ENCODE measurements around the gene GALNT15.

GALNT15 gene

DNA sequence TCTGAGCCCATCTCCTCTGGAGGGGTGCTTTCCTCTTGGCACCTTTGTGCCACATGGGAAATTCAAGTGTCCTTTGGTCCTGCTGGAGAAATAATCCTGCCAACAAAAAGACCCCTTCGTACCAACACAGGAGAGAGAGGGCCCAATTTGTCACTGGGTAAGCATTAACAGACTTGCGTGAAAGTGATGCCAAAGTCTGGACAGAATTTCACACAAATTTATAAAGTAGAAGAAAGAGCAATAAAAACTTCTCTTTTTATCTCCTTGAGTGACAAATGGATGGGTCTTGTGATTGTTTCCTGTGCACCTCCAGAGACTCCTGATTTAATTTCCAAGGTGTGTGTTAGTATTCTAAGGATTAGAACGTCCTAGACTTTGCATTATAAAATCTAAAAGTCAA is 75.4 kb downstream of the GALNT15 start:
- Histone ChIP-seq H3K23ac (ENCODE audit: low read length in 2 of 2) (no peak overlapping the region), H3K79me1 (replicated peaks; ENCODE audit: low read length, poor library complexity, severe bottlenecking) (no peaks in the 10 kb centered on the region), H2BK12ac (ENCODE audit: low read length in 2 of 2) (no peak overlapping the region), H2AFZ (ENCODE audit: low read depth, low read length) (no peak overlapping the region), H3K36me3 (ENCODE audit: control insufficient read depth in 1 of 2, insufficient read depth in 2 of 2, low read depth in 1 of 2, low read length in 2 of 2) (no peaks in the 10 kb centered on the region), H3K27ac (ENCODE audit: low read length, poor library complexity, severe bottlenecking) (no peak overlapping the region), H3K14ac (ENCODE audit: low read length in 2 of 2) (no peak overlapping the region), H3K27me3 (ENCODE audit: control insufficient read depth in 1 of 2, insufficient read depth in 1 of 2, low read length in 2 of 2) (no peaks in the 10 kb centered on the region), H3K18ac (ENCODE audit: low read depth in 1 of 2, low read length in 2 of 2) (no peak overlapping the region), H3K4me1 (ENCODE audit: control insufficient read depth, insufficient read depth, low read depth, low read length) (peaks cover 3% of the 10 kb centered on the region), H4K8ac (ENCODE audit: low read length) (no peak overlapping the region), H3K4ac (ENCODE audit: low read depth in 1 of 2, low read length in 2 of 2) (no peak overlapping the region), H3K9ac (ENCODE audit: low read length) (no peak overlapping the region), H2AK5ac (ENCODE audit: low read length, severe bottlenecking) (no peak overlapping the region), H3K4me2 (ENCODE audit: low read length, poor library complexity, severe bottlenecking) (no peak overlapping the region), H3K4me3 (ENCODE audit: insufficient read depth in 1 of 2, low read depth in 1 of 2, low read length in 2 of 2) (no peak overlapping the region), H3K9me3 (ENCODE audit: control insufficient read depth, low read length) (no peaks in the 10 kb centered on the region), H2BK5ac (ENCODE audit: low read depth, low read length, poor library complexity, severe bottlenecking) (no peak overlapping the region), H2BK15ac (ENCODE audit: low read depth, poor library complexity, severe bottlenecking) (no peak overlapping the region), H4K91ac (ENCODE audit: low read length) (no peak overlapping the region), H2BK120ac (ENCODE audit: low read depth, low read length) (no peak overlapping the region)
- WGBS, result 60% methylated on average over 2 of the region's 3 CpGs
- no peak for DNase-seq

DNA sequence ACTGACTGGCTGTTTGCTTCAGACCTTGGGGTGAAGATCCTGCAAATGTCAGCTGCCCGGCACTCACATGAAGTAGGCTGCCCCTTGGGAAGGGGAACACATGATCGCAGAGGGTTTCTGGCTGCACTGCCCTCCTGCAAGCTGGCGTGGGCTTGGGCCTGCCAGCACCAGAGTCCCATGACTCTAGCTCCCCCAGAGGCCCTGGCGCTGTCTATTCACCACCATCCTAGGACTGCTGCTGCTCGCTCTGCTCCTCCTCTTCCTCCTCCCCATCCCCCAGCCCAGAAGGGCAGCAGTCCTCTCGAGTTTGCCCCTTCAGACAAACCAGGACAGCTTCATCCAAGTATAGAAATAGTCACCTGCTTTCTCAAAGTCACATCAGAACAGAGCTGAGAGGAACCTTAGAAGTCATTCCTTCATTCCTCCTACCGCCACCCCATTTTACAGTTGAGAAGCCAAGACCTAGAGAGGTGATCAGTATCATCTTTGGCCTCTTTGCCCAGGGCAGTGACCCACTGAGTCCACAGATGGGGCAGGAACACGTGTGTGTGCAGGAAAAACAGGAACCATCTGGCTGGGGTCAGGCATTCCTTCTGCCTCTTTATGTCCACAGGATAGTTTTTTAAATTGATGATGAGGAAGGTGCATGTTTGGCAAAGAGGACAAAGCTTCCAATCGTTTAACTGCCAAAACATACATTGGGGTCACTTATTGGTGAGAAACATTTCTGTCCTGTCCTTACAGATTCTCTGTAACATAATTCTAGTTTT is 77.0 kb downstream of the GALNT15 start:
- no peaks in the 10 kb centered on the region for H3K9me3 ChIP-seq (ENCODE audit: control insufficient read depth, low read length)
- DNase-seq, result no peak
- H3K27me3 ChIP-seq (ENCODE audit: control insufficient read depth in 1 of 2, insufficient read depth in 1 of 2, low read length in 2 of 2), result no peaks in the 10 kb centered on the region
- no peak overlapping the region for H3K4me2 ChIP-seq (ENCODE audit: low read length, poor library complexity, severe bottlenecking)
- H2AFZ ChIP-seq (ENCODE audit: low read depth, low read length), result no peak overlapping the region
- H3K4me3 ChIP-seq (ENCODE audit: insufficient read depth in 1 of 2, low read depth in 1 of 2, low read length in 2 of 2), result no peak overlapping the region
- no peak overlapping the region for H2BK15ac ChIP-seq (ENCODE audit: low read depth, poor library complexity, severe bottlenecking)
- H3K4me1 ChIP-seq (ENCODE audit: control insufficient read depth, insufficient read depth, low read depth, low read length), result peaks cover 3% of the 10 kb centered on the region
- H3K18ac ChIP-seq (ENCODE audit: low read depth in 1 of 2, low read length in 2 of 2), result no peak overlapping the region
- H2BK5ac ChIP-seq (ENCODE audit: low read depth, low read length, poor library complexity, severe bottlenecking), result no peak overlapping the region
- no peak overlapping the region for H3K27ac ChIP-seq (ENCODE audit: low read length, poor library complexity, severe bottlenecking)
- no peak overlapping the region for H3K4ac ChIP-seq (ENCODE audit: low read depth in 1 of 2, low read length in 2 of 2)
- peaks cover under 1 to 3% of the 10 kb centered on the region in 2 experiments for H3K36me3 ChIP-seq (ENCODE audit: control insufficient read depth in 1 of 2, insufficient read depth in 2 of 2, low read depth in 1 of 2, low read length in 2 of 2)
- no peak overlapping the region for H3K9ac ChIP-seq (ENCODE audit: low read length)
- WGBS, result 76% methylated on average over 9 of the region's 9 CpGs
- H3K14ac ChIP-seq (ENCODE audit: low read length in 2 of 2), result no peak overlapping the region
- H2BK120ac ChIP-seq (ENCODE audit: low read depth, low read length), result no peak overlapping the region
- no peak overlapping the region for H2BK12ac ChIP-seq (ENCODE audit: low read length in 2 of 2)
- no peak overlapping the region for H4K8ac ChIP-seq (ENCODE audit: low read length)
- no peak overlapping the region for H4K91ac ChIP-seq (ENCODE audit: low read length)
- no peaks in the 10 kb centered on the region for H3K79me1 ChIP-seq (replicated peaks; ENCODE audit: low read length, poor library complexity, severe bottlenecking)
- no peak overlapping the region for H3K23ac ChIP-seq (ENCODE audit: low read length in 2 of 2)
- no peak overlapping the region for H2AK5ac ChIP-seq (ENCODE audit: low read length, severe bottlenecking)

DNA sequence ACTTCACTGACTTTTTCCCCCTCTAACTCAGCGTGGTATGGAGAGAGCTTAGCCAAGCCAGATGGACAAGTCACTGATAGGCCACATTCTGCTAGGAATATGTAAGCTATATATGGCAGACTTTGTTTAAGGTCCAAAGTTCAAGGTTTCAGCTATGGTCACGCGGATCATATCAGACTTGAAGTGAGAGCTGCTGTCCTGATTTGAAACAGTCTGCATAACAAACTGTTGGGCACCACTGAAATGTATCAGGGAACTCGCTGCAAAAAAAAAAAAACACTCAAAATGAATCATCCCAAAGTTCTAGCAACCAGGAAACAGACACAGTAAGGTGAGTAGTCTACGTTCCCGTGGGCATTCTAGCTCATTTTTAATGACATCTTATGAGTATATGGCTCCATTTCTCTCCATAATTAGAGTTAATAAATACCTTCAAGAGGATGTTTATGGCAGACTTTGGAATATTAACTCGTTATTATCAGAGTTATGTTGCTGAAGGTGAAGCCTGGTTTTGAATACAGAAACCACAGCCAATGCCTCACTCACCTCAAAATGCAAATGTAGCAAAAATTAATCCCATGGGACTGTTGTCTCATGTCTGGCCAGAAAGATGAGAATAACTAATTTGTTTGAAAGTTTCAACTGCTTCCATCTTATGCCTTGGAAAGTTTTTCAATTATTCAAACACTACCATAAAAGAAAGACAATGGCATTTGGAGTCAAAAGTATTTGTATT is 77.9 kb downstream of the GALNT15 start:
- Histone ChIP-seq H3K18ac (ENCODE audit: low read depth in 1 of 2, low read length in 2 of 2) (no peak overlapping the region), H3K36me3 (ENCODE audit: control insufficient read depth in 1 of 2, insufficient read depth in 2 of 2, low read depth in 1 of 2, low read length in 2 of 2) (peaks cover 3 to 4% of the 10 kb centered on the region in 2 experiments)
- 91% methylated on average over 4 of the region's 7 CpGs for WGBS

DNA sequence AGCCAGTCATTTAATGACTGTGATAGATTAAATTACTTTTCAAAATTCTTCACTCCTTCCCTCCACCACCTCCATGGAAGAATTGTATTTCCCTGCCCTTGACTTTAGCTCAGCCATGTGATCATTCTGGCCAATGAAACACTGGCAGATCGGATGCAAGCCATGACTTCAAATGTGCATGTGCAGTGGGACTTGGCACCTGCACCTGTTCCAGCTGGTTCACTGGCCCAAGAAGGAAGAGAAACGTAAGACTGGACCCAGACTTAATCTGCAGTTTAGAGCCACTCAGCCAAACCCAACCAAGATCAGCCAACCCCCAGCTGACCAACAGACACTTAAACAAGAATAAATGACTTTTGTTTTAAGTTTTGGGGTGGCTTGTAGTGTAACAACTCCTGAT is 78.5 kb downstream of the GALNT15 start:
- no peak overlapping the region for H4K91ac ChIP-seq (ENCODE audit: low read length)
- no peaks in the 10 kb centered on the region for H3K4me1 ChIP-seq (ENCODE audit: control insufficient read depth, insufficient read depth, low read depth, low read length)
- no peak overlapping the region for H2BK12ac ChIP-seq (ENCODE audit: low read length in 2 of 2)
- no peaks in the 10 kb centered on the region for H3K9me3 ChIP-seq (ENCODE audit: control insufficient read depth, low read length)
- no peak overlapping the region for H3K9ac ChIP-seq (ENCODE audit: low read length)
- H2BK120ac ChIP-seq (ENCODE audit: low read depth, low read length), result no peak overlapping the region
- H3K14ac ChIP-seq (ENCODE audit: low read length in 2 of 2), result no peak overlapping the region
- DNase-seq, result no peak
- no peaks in the 10 kb centered on the region for H3K27me3 ChIP-seq (ENCODE audit: control insufficient read depth in 1 of 2, insufficient read depth in 1 of 2, low read length in 2 of 2)
- no peak overlapping the region for H2BK15ac ChIP-seq (ENCODE audit: low read depth, poor library complexity, severe bottlenecking)
- H3K4me2 ChIP-seq (ENCODE audit: low read length, poor library complexity, severe bottlenecking), result no peak overlapping the region
- no peak overlapping the region for H2BK5ac ChIP-seq (ENCODE audit: low read depth, low read length, poor library complexity, severe bottlenecking)
- 100% methylated on average over 1 of the region's 2 CpGs for WGBS
- H4K8ac ChIP-seq (ENCODE audit: low read length), result no peak overlapping the region
- no peak overlapping the region for H3K27ac ChIP-seq (ENCODE audit: low read length, poor library complexity, severe bottlenecking)
- H3K4me3 ChIP-seq (ENCODE audit: insufficient read depth in 1 of 2, low read depth in 1 of 2, low read length in 2 of 2), result no peak overlapping the region
- H3K23ac ChIP-seq (ENCODE audit: low read length in 2 of 2), result no peak overlapping the region
- H3K18ac ChIP-seq (ENCODE audit: low read depth in 1 of 2, low read length in 2 of 2), result no peak overlapping the region
- H3K4ac ChIP-seq (ENCODE audit: low read depth in 1 of 2, low read length in 2 of 2), result no peak overlapping the region
- H2AFZ ChIP-seq (ENCODE audit: low read depth, low read length), result no peak overlapping the region
- H3K36me3 ChIP-seq (ENCODE audit: control insufficient read depth in 1 of 2, insufficient read depth in 2 of 2, low read depth in 1 of 2, low read length in 2 of 2), result peaks cover 3 to 4% of the 10 kb centered on the region in 2 experiments
- no peaks in the 10 kb centered on the region for H3K79me1 ChIP-seq (replicated peaks; ENCODE audit: low read length, poor library complexity, severe bottlenecking)
- H2AK5ac ChIP-seq (ENCODE audit: low read length, severe bottlenecking), result no peak overlapping the region

More for the DNA sequence above, 77.9 kb downstream of the GALNT15 start:
- H2BK5ac ChIP-seq (ENCODE audit: low read depth, low read length, poor library complexity, severe bottlenecking), result no peak overlapping the region
- H2BK12ac ChIP-seq (ENCODE audit: low read length in 2 of 2), result no peak overlapping the region
- H2AFZ ChIP-seq (ENCODE audit: low read depth, low read length), result no peak overlapping the region
- H3K9me3 ChIP-seq (ENCODE audit: control insufficient read depth, low read length), result no peaks in the 10 kb centered on the region
- no peak overlapping the region for H4K8ac ChIP-seq (ENCODE audit: low read length)
- H2BK15ac ChIP-seq (ENCODE audit: low read depth, poor library complexity, severe bottlenecking), result no peak overlapping the region
- no peak overlapping the region for H3K9ac ChIP-seq (ENCODE audit: low read length)
- DNase-seq, result no peak
- no peak overlapping the region for H3K27ac ChIP-seq (ENCODE audit: low read length, poor library complexity, severe bottlenecking)
- H3K23ac ChIP-seq (ENCODE audit: low read length in 2 of 2), result no peak overlapping the region
- no peak overlapping the region for H3K4me2 ChIP-seq (ENCODE audit: low read length, poor library complexity, severe bottlenecking)
- no peak overlapping the region for H3K4ac ChIP-seq (ENCODE audit: low read depth in 1 of 2, low read length in 2 of 2)
- H3K4me1 ChIP-seq (ENCODE audit: control insufficient read depth, insufficient read depth, low read depth, low read length), result peaks cover 3% of the 10 kb centered on the region
- H4K91ac ChIP-seq (ENCODE audit: low read length), result no peak overlapping the region
- no peak overlapping the region for H2AK5ac ChIP-seq (ENCODE audit: low read length, severe bottlenecking)
- no peak overlapping the region for H3K14ac ChIP-seq (ENCODE audit: low read length in 2 of 2)
- H3K79me1 ChIP-seq (replicated peaks; ENCODE audit: low read length, poor library complexity, severe bottlenecking), result no peaks in the 10 kb centered on the region
- no peak overlapping the region for H2BK120ac ChIP-seq (ENCODE audit: low read depth, low read length)
- no peaks in the 10 kb centered on the region for H3K27me3 ChIP-seq (ENCODE audit: control insufficient read depth in 1 of 2, insufficient read depth in 1 of 2, low read length in 2 of 2)
- no peak overlapping the region for H3K4me3 ChIP-seq (ENCODE audit: insufficient read depth in 1 of 2, low read depth in 1 of 2, low read length in 2 of 2)

Measured in mesenchymal stem cell (in vitro differentiated cells and primary cell).